Thymus (tissue), 11 donors: ENCODE results near the gene FKBP5. TPM values are rescaled to one million over a fixed set of nuclear protein-coding genes. Genes with fewer than 3 reads are reported as not detected.
A peak's percentile ranks its signal among the peaks of the same experiment; 100 is the strongest.

Experiments used
- DNase-seq, 9 donors: peaks; one replicate each; pipeline ENCODE4 v3.0.0-alpha.2; 2013; ENCODE audit warnings: low spot score in 9 of 9, low read depth in 6 of 9, missing footprints in 1 of 9
- H3K27ac ChIP-seq, 2 donors: one replicate each; pipeline ENCODE4 v1.5.1; 2013; ENCODE audit warnings: control low read depth in 1 of 2, low read depth in 1 of 2, low read length in 1 of 2, mild to moderate bottlenecking in 1 of 2, moderate library complexity in 1 of 2
- H3K27me3 ChIP-seq, 2 donors: one replicate each; pipeline ENCODE4 v1.5.1; 2013; ENCODE audit warnings: low read length in 1 of 2; ENCODE audit not compliant: control insufficient read depth in 2 of 2, insufficient read depth in 1 of 2
- H3K36me3 ChIP-seq, 2 donors: one replicate each; pipeline ENCODE4 v1.5.1; 2013; ENCODE audit warnings: low read length in 1 of 2, mild to moderate bottlenecking in 1 of 2, moderate library complexity in 1 of 2; ENCODE audit not compliant: control insufficient read depth in 2 of 2, insufficient read depth in 2 of 2
- H3K4me1 ChIP-seq, 2 donors: one replicate each; pipeline ENCODE4 v1.5.1; 2013; ENCODE audit warnings: low read length in 2 of 2; ENCODE audit not compliant: control insufficient read depth in 2 of 2, insufficient read depth in 2 of 2
- H3K4me3 ChIP-seq, 2 donors: one replicate each; pipeline ENCODE4 v1.5.1; 2013; ENCODE audit warnings: low read length in 2 of 2, control low read depth in 1 of 2, mild to moderate bottlenecking in 1 of 2
- H3K9me3 ChIP-seq, 2 donors: one replicate each; pipeline ENCODE4 v1.5.1; 2013; ENCODE audit warnings: low read length in 1 of 2, mild to moderate bottlenecking in 1 of 2; ENCODE audit not compliant: control insufficient read depth in 2 of 2, insufficient read depth in 1 of 2
- WGBS: extraction: QIAGEN DNeasy Blood & Tissue Kit; methylation state at CpG from one replicate; pipeline ENCODE4 v1.1.7; 2013; 5-methylcytosine and 5-hydroxymethylcytosine counted together
- polyA plus RNA-seq: library from polyadenylated mRNA; stranded (reverse); fragments of 200-250 nt; gene quantifications from one replicate; pipeline ENCODE4 v1.2.3, GENCODE V29; 2013
- total RNA-seq: library from RNA; stranded (reverse); fragments of 120-200 nt; gene quantifications from one replicate; pipeline ENCODE4 v1.2.4, GENCODE V29; 2013
- donor health status: healthy.

FKBP5 gene
- total and polyA plus RNA-seq, 2 donors: 34.2 to 338 TPM

DNA sequence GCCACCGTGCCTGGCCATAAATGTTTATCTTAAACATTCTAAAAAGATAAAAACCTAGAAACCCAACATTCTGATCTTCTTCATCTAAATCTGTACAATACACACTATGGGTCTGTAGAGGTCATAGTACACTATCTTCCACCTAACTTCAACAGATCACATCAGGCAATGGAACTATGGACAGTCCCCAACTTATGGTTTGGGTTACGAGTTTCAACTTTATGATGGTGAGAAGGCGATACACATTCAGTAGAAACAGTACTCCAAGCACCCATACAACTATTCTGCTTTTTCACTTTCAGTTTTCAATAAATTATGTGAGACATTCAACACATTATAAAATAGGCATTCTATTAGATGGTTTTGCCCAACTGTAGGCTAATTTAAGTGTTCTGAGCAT is 23.1 kb downstream of the FKBP5 start:
- WGBS: 99% methylated on average over 3 of the region's 3 CpGs
- Histone ChIP-seq H3K4me3 (no peak overlapping the region), H3K4me1 (peaks cover 12 to 15% of the 10 kb centered on the region in 2 donors), H3K9me3 (no peaks in the 10 kb centered on the region), H3K36me3 (peaks cover 0 to 5% of the 10 kb centered on the region in 2 donors), H3K27me3 (no peaks in the 10 kb centered on the region), H3K27ac (no peak overlapping the region)
- no peak for DNase-seq

DNA sequence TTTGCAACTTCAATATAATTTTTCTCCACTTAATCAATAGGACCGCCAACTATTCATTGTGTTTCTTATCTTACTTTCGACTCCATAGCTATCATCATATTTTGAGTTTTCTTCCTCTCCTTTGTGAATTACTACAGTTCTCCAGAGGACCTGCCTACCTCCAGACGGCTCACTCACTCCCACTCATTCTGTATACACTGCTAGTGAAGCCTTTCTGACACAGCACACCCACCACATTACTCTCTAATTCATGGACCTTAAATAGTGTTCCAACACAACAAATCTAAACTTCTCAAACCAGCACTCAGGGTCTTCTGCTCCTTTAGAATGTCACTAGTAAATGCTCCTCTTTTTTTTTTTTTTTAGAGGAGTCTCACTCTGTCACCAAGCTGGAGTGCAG is 23.8 kb downstream of the FKBP5 start:
- peaks cover 0 to 5% of the 10 kb centered on the region in 2 donors for H3K36me3 ChIP-seq
- no peaks in the 10 kb centered on the region for H3K9me3 ChIP-seq
- H3K27ac ChIP-seq: peak overlapping the region in 1 of 2 donors; percentile 18
- no peak overlapping the region for H3K4me3 ChIP-seq
- no peaks in the 10 kb centered on the region for H3K27me3 ChIP-seq
- DNase-seq: no peak
- 89% methylated on average over 3 of the region's 3 CpGs for WGBS
- peaks cover 12 to 15% of the 10 kb centered on the region in 2 donors for H3K4me1 ChIP-seq

DNA sequence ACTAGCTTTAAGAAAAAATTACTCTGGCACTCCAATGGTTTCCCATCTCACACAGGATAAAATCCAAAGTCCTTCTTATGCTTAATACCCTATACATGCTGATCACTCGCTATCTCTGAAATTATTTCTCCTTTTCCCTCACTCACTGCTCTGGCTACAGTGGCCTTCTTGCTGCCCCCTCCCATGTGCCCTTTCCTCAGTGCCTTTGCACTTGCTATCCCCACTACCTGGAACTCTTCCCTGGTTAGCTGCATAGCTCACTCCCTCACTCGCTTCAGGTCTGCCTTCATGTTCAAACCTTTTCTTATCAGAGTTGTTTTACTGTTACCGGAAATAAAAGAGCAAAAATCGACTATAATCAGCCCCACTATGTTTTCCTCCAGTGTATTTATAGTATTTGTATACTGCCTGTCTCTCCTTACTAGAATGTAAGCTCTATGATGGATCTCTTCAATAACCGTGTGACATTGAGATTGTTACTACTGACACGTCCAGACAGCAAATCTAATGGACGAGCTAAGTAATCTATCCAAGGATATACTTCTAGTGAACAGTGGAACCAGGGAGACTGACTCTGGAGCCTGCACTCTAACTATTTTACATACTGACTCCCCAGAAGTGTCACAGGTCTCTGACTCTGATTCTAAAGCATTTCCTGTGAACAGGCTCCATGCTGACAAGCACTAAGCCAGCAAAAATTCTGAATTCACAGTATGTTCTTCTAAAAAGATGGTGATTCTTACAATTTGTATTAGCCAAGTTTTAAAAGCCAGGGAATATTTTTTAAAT is 25.1 kb downstream of the FKBP5 start:
- peak in 2 of 9 donors; percentile 35 to 57 for DNase-seq
- Histone ChIP-seq H3K4me3 (no peak overlapping the region), H3K27me3 (no peaks in the 10 kb centered on the region), H3K9me3 (no peaks in the 10 kb centered on the region), H3K36me3 (peaks cover 0 to 5% of the 10 kb centered on the region in 2 donors), H3K4me1 (peaks cover 12 to 15% of the 10 kb centered on the region in 2 donors), H3K27ac (peak overlapping the region in 1 of 2 donors; percentile 50)
- 87% methylated on average over 7 of the region's 7 CpGs for WGBS

DNA sequence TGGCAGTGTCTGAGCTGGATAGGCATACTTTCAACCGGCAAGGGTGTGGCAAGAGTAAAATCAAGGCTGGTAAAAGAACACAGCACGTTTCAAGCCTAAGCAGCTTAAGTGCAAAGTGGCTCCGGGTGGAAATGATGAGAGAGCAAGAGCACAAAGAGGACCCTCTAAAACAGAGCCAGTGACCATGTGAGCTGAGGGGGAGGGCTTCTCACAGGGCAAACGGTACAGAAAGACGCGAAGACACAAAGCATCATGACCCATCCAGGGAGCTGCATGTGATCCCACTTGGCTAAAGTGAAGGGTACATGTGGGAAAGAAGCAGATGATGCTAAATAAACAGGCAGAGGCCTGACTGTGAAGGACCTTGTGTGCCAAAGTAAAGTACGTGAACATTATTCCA is 25.7 kb downstream of the FKBP5 start:
- peaks cover 0 to 3% of the 10 kb centered on the region in 2 donors for H3K36me3 ChIP-seq
- H3K4me1 ChIP-seq: peaks cover 9 to 12% of the 10 kb centered on the region in 2 donors
- H3K27ac ChIP-seq: no peak overlapping the region
- no peak for DNase-seq
- no peak overlapping the region for H3K4me3 ChIP-seq
- 92% methylated on average over 7 of the region's 7 CpGs for WGBS
- H3K27me3 ChIP-seq: no peaks in the 10 kb centered on the region
- no peaks in the 10 kb centered on the region for H3K9me3 ChIP-seq

GRCh38 chr6:35654883-35655282 is 33.8 kb downstream of the FKBP5 start:
- H3K4me1 ChIP-seq: no peaks in the 10 kb centered on the region

DNA sequence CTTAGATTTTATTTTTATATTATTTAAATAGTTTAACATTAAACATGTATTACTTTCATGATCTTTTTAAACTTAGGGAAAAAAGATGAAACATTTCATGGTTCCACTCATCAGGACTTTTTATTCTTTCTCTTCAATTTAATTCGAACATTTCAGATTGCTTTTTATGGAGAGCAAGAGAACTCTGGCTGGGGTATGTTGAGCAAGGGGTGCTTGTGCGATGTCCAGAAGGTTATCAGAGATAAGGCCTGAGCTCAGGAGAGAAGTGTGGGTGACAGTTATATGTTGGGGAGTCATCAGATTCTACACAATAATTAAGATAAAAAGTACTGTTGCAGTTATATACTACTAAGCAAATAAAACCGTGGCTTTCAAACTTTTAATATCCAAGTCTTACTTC is 37.5 kb downstream of the FKBP5 start:
- 97% methylated on average over 3 of the region's 3 CpGs for WGBS
- no peaks in the 10 kb centered on the region for H3K4me1 ChIP-seq
- H3K4me3 ChIP-seq: no peak overlapping the region
- H3K27ac ChIP-seq: no peak overlapping the region
- H3K9me3 ChIP-seq: peaks cover 0 to 5% of the 10 kb centered on the region in 2 donors
- peaks cover 6 to 10% of the 10 kb centered on the region in 2 donors for H3K36me3 ChIP-seq
- no peak for DNase-seq
- no peaks in the 10 kb centered on the region for H3K27me3 ChIP-seq

More at GRCh38 chr6:35654883-35655282, 33.8 kb downstream of the FKBP5 start:
- WGBS: 98% methylated on average over 3 of the region's 3 CpGs
- Histone ChIP-seq H3K36me3 (peaks cover 3 to 16% of the 10 kb centered on the region in 2 donors), H3K27ac (no peak overlapping the region), H3K4me3 (no peak overlapping the region), H3K27me3 (no peaks in the 10 kb centered on the region), H3K9me3 (peaks cover 0 to 5% of the 10 kb centered on the region in 2 donors)
- DNase-seq: no peak

GRCh38 chr6:35650015-35650414 is 38.7 kb downstream of the FKBP5 start:
- H3K27me3 ChIP-seq: no peaks in the 10 kb centered on the region
- DNase-seq: no peak
- no peak overlapping the region for H3K27ac ChIP-seq
- WGBS: 96% methylated on average over 4 of the region's 4 CpGs
- H3K9me3 ChIP-seq: peaks cover 0 to 5% of the 10 kb centered on the region in 2 donors
- H3K4me1 ChIP-seq: no peaks in the 10 kb centered on the region
- no peak overlapping the region for H3K4me3 ChIP-seq
- H3K36me3 ChIP-seq: peaks cover 9 to 15% of the 10 kb centered on the region in 2 donors

GRCh38 chr6:35648203-35648602 is 40.5 kb downstream of the FKBP5 start:
- no peaks in the 10 kb centered on the region for H3K27me3 ChIP-seq
- H3K36me3 ChIP-seq: peaks cover 15 to 16% of the 10 kb centered on the region in 2 donors
- no peaks in the 10 kb centered on the region for H3K4me1 ChIP-seq
- 100% methylated on average over 2 of the region's 2 CpGs for WGBS
- no peak for DNase-seq
- no peak overlapping the region for H3K4me3 ChIP-seq
- H3K27ac ChIP-seq: no peak overlapping the region
- H3K9me3 ChIP-seq: peaks cover 0 to 5% of the 10 kb centered on the region in 2 donors

- WGBS: 93% methylated on average over 1 of the region's 1 CpG
- no peak overlapping the region for H3K27ac ChIP-seq
- H3K27me3 ChIP-seq: no peaks in the 10 kb centered on the region
- no peaks in the 10 kb centered on the region for H3K9me3 ChIP-seq
- no peak overlapping the region for H3K4me3 ChIP-seq
- no peaks in the 10 kb centered on the region for H3K4me1 ChIP-seq
- H3K36me3 ChIP-seq: peaks cover 16 to 19% of the 10 kb centered on the region in 2 donors
- DNase-seq: no peak
These were observed 41.3 kb downstream of the FKBP5 start for GRCh38 chr6:35647400-35647799.
